Pericardium fibroblast (primary cell): ENCODE results near the gene RNPS1. TPM values are rescaled to one million over a fixed set of nuclear protein-coding genes. Genes with fewer than 3 reads are reported as not detected.

Source experiments
- total RNA-seq: library from RNA; depleted of rRNA; stranded (reverse); fragments of >200 nt; gene quantifications from 2 replicates; pipeline ENCODE4 v1.2.3, GENCODE V29; 2015

Gene RNPS1
- total RNA-seq: 97.6 and 141 TPM in 2 replicates

DNA sequence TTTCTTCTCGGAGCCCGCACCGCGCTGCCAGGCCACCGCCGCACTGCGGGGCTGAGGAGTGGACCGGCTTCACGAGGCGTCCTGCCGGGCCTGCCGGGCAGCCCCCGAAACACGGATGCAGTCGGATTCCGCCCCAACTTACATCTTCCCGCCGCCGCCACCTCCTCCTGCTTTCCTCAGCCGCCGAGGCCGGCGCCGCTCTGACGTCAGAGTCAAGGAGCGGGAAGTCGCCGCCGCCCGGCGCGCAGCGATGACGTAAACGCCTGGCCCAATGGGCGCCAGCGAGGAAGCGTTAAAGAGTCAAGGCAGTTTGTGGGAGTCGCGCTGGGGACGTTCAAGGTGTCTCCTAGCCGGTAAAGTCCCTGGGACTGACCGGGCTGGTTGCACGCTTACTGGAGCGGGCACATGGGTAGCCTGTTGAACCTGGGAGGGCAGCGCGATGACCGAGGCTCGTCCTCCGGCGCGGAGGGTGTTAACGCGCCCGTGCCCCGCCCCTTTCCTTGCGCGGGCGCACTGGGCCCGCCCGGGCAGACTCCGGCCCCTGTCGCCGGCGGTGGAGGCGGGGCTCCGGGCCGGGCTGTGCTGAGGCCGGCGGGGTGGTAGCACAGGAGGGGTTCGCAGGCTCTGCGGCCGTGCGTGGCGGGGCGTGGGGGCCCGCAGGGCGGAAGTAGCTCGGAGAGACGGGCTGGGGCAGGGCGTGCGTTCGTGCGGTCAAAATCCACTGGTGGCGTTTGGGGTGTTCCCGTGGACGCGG, at the start of gene RNPS1:
Gene RNPS1, minus strand, starts transcription at position 214 of the 754 bp plus-strand sequence. CDS start 3,483 bp downstream, outside the sequence.

GRCh38 chr16:2251296-2252111, 16.4 kb downstream of the RNPS1 start, which contains the start of gene ECI1:
Gene ECI1 (minus strand): TSS chr16:2251587. CDS start chr16:2251566, 21 bp downstream.

DNA sequence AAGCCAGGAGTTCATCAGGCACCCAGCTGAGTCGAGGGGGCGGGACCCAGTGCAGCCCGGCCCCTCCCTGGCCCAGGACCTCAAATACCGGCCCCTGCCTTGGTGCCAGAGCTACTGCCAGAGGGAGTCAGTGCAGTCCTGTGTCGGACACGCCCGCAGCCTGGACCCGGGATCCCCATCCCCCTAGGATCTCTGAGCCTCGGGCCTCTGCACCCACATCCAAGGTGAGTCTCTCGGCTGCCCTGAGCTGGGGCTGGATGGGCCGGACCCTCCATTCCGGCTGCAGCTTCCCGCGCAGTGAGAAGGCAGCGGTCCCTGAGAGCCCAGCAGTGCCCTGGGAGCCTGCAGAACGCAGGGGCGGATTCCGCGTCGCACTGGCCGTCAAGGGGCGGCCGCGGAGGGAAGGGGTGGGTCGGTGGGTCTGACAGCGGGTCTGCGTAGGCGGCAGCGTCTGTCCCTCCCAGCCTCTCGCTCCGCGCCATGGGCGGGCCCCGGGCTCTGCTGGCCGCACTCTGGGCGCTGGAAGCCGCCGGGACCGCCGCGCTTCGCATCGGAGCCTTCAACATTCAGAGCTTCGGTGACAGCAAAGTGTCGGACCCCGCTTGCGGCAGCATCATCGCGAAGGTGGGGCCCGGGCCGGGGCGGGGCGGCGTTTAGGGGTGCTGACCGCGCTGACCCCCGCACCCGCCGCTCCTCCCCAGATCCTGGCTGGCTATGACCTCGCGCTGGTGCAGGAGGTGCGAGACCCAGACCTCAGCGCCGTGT, 31.4 kb downstream of the RNPS1 start, which contains the start of gene DNASE1L2:
Gene DNASE1L2, plus strand, starts transcription at position 108 of the 765 bp plus-strand sequence. Its CDS starts 373 bp downstream, at position 481.

GRCh38 chr16:2223221-2223941, 44.5 kb downstream of the RNPS1 start, which contains the start of gene E4F1:
Gene E4F1 (plus strand): TSS chr16:2223591. CDS start chr16:2223614, 23 bp downstream.

DNA sequence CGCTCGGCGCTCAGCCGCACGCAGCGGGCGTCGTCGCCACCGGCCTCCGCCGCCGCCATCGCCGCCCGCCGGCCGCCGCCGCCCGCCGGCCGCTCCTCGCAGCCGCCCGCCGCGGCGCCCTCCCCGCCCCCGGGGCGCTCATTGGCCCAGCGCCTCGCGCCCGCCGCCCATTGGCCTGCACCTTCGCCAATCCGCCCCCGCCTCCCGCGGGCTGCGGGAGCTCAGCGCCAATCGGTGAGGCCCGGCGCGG, 53.3 kb downstream of the RNPS1 start, which contains the start of gene PGP:
Gene PGP, minus strand, starts transcription at position 122 of the 250 bp plus-strand sequence. Its CDS starts 63 bp downstream, at position 59.

GRCh38 chr16:2210386-2211365, 57.2 kb downstream of the RNPS1 start, which contains the start of gene BRICD5:
Gene BRICD5 (minus strand): TSS chr16:2210863. CDS start chr16:2210833, 30 bp downstream.

DNA sequence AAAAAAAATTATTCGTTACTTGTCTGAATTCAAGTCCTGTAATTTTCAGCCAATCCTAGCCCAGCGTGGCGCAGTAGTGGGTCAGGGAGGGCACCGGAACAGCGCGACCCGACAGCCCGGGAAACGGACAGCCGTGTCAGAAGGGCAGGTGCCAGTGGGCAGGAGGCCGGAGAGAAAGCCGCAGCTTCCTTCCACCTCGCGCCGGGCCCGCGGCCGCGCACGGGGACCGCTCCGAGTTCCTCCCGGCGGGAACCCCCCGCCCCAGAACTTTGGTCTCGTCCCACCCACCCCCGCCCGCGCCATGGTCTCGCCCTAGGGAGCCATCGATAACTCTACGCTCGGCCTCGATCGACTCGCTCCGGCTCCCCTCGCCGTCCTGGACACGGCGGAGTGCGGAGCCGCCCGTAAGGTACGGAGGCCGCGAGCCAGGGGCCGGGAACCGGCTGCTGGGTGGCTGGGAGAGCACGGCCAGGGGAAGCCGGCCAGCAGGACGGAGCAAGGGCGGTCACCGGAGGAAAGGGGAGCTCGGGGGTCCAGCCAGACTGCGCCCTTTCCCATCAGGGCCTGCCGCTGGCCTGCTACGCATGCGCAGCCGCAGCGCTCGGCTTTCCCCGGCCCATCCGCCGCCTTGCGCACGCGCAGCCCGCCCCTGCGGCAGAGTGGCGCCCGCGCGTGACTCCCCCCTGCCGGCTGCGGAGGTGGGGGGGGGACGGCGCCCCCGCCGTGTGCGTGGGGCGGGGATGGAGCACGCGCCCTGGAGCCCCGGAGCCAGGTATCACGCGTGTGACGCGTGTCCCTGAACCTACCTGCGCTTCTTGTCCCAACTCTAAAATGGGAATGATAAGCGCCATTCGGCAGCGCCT, 62.6 kb downstream of the RNPS1 start, which contains the start of gene MLST8:
Gene MLST8, plus strand, starts transcription at position 351 of the 863 bp plus-strand sequence. CDS start 632 bp downstream, outside the sequence.

Other genes starting within 250 kb of the RNPS1 start
- 1.6 and 8.7 TPM in 2 replicates for gene NPW, start 248.3 kb downstream of the RNPS1 start, total RNA-seq
- 19.3 and 52.7 TPM in 2 replicates for gene NHERF2, start 241.2 kb downstream of the RNPS1 start, total RNA-seq
- 19.2 and 23.6 TPM in 2 replicates for gene NTHL1, start 220.3 kb downstream of the RNPS1 start, total RNA-seq
- gene TSC2, start 220.1 kb downstream of the RNPS1 start, total RNA-seq: 33.6 and 45.9 TPM in 2 replicates
- 177 and 192 TPM in 2 replicates for gene PKD1, start 132.2 kb downstream of the RNPS1 start, total RNA-seq
- 1.9 TPM in 1 of 2 replicates, not detected in the other for gene RAB26, start 119.5 kb downstream of the RNPS1 start, total RNA-seq
- 59.3 and 62.7 TPM in 2 replicates for gene TRAF7, start 112.3 kb downstream of the RNPS1 start, total RNA-seq
- under 0.01 and 1.0 TPM in 2 replicates for gene CASKIN1, start 71.5 kb downstream of the RNPS1 start, total RNA-seq
- 76.2 and 97.6 TPM in 2 replicates for gene MLST8, start 62.7 kb downstream of the RNPS1 start, total RNA-seq
- 0.09 and 0.70 TPM in 2 replicates for gene BRICD5, start 57.3 kb downstream of the RNPS1 start, total RNA-seq
- gene PGP, start 53.3 kb downstream of the RNPS1 start, total RNA-seq: 9.9 and 15.4 TPM in 2 replicates
- 22.1 and 25.4 TPM in 2 replicates for gene E4F1, start 44.5 kb downstream of the RNPS1 start, total RNA-seq
- gene DNASE1L2, start 31.7 kb downstream of the RNPS1 start, total RNA-seq: 0.26 TPM in 1 of 2 replicates, not detected in the other
- gene ECI1, start 16.5 kb downstream of the RNPS1 start, total RNA-seq: 89.5 and 90.8 TPM in 2 replicates
- 0.60 and 0.82 TPM in 2 replicates for gene ABCA3, start 72.6 kb upstream of the RNPS1 start, total RNA-seq
- gene CCNF, start 161.3 kb upstream of the RNPS1 start, total RNA-seq: 3.9 and 4.7 TPM in 2 replicates
- gene TEDC2, start 192.0 kb upstream of the RNPS1 start, total RNA-seq: 3.7 and 5.5 TPM in 2 replicates
- gene NTN3, start 203.2 kb upstream of the RNPS1 start, total RNA-seq: 0.47 and 0.51 TPM in 2 replicates
- 9.3 and 11.6 TPM in 2 replicates for gene TBC1D24, start 207.0 kb upstream of the RNPS1 start, total RNA-seq
- gene ATP6V0C, start 245.8 kb upstream of the RNPS1 start, total RNA-seq: 28.6 and 45.0 TPM in 2 replicates